Measurements from ENCODE around the gene TCN1. TPM values are rescaled to one million over a fixed set of nuclear protein-coding genes. Genes with fewer than 3 reads are reported as not detected.

TCN1 gene
- total and polyA plus RNA-seq, 4 donors = 0.08 to 4.7 (median 0.17) TPM; not detected in 1

GRCh38 chr11:59846556-59846955 lies 19.7 kb downstream of the TCN1 start:
- DNase-seq (ENCODE audit: low spot score) = no peak
- Histone ChIP-seq H3K27ac (ENCODE audit: low read depth in 1 of 2, low read length in 2 of 2) (no peak overlapping the region), H3K27me3 (ENCODE audit: control insufficient read depth in 4 of 4, insufficient read depth in 4 of 4, low read length in 3 of 4) (no peaks in the 10 kb centered on the region), H3K4me1 (ENCODE audit: control insufficient read depth in 4 of 4, insufficient read depth in 4 of 4, low read length in 3 of 4) (no peaks in the 10 kb centered on the region), H3K36me3 (ENCODE audit: control insufficient read depth in 4 of 4, insufficient read depth in 3 of 4, low read depth in 1 of 4, low read length in 3 of 4) (no peaks in the 10 kb centered on the region), H3K9ac (ENCODE audit: low read depth in 1 of 2, low read length in 2 of 2) (no peak overlapping the region), H3K4me3 (ENCODE audit: low read depth in 1 of 3, low read length in 3 of 3) (no peak overlapping the region), H3K9me3 (ENCODE audit: control insufficient read depth in 4 of 4, low read length in 3 of 4) (no peaks in the 10 kb centered on the region)
- WGBS = 80% methylated on average over 5 of the region's 5 CpGs
- TF ChIP-seq FOXA1 (IDR thresholded peaks at IDR 0.05) (no peak), CTCF (IDR thresholded peaks at IDR 0.05; ENCODE audit: low read depth, low read length, missing input control) (no peak), MAX (IDR thresholded peaks at IDR 0.05) (no peak), NR2F2 (IDR thresholded peaks at IDR 0.05) (no peak), FOXA2 (IDR thresholded peaks at IDR 0.05) (no peak), REST (IDR thresholded peaks at IDR 0.05) (no peak)

GRCh38 chr11:59845399-59845798 lies 20.9 kb downstream of the TCN1 start, which contains the start of gene CBLIF:
Gene CBLIF, minus strand, starts transcription at chr11:59845499. Its CDS starts 46 bp downstream, at chr11:59845453.
- 68% methylated on average over 4 of the region's 4 CpGs for WGBS

More at GRCh38 chr11:59845399-59845798, 20.9 kb downstream of the TCN1 start, which contains the start of gene CBLIF:
- Histone ChIP-seq H3K9ac (ENCODE audit: low read depth in 1 of 2, low read length in 2 of 2) (no peak within 1 kb of the TSS), H3K27ac (ENCODE audit: low read depth in 1 of 2, low read length in 2 of 2) (no peak within 1 kb of the TSS), H3K4me1 (ENCODE audit: control insufficient read depth in 4 of 4, insufficient read depth in 4 of 4, low read length in 3 of 4) (no peaks in the 10 kb centered on the region), H3K27me3 (ENCODE audit: control insufficient read depth in 4 of 4, insufficient read depth in 4 of 4, low read length in 3 of 4) (no peaks in the 10 kb centered on the region), H3K36me3 (ENCODE audit: control insufficient read depth in 4 of 4, insufficient read depth in 3 of 4, low read depth in 1 of 4, low read length in 3 of 4) (no peaks in the 10 kb centered on the region), H3K4me3 (ENCODE audit: low read depth in 1 of 3, low read length in 3 of 3) (no peak within 1 kb of the TSS), H3K9me3 (ENCODE audit: control insufficient read depth in 4 of 4, low read length in 3 of 4) (no peaks in the 10 kb centered on the region)
- DNase-seq (ENCODE audit: low spot score) = no peak
- TF ChIP-seq HNF4G (IDR thresholded peaks at IDR 0.05) (no peak), CTCF (IDR thresholded peaks at IDR 0.05; ENCODE audit: low read depth, low read length, missing input control) (no peak), SP1 (IDR thresholded peaks at IDR 0.05) (no peak), NR2F2 (IDR thresholded peaks at IDR 0.05) (no peak), RXRA (IDR thresholded peaks at IDR 0.05) (no peak), RAD21 (IDR thresholded peaks at IDR 0.05) (no peak), REST (IDR thresholded peaks at IDR 0.05) (no peak), FOXA2 (IDR thresholded peaks at IDR 0.05) (no peak), FOXA1 (IDR thresholded peaks at IDR 0.05) (no peak), JUND (IDR thresholded peaks at IDR 0.05) (no peak), YY1 (IDR thresholded peaks at IDR 0.05) (no peak), TAF1 (conservative IDR thresholded peaks at IDR 0.05) (no peak), GABPA (IDR thresholded peaks at IDR 0.05 in 1 of 2, conservative IDR thresholded peaks at IDR 0.05 in 1 of 2) (no peak)
